Measurements from ENCODE around the gene CAPNS2. TPM values are rescaled to one million over a fixed set of nuclear protein-coding genes. Genes with fewer than 3 reads are reported as not detected.

Gene CAPNS2
- total RNA-seq, 4 donors from 2014 or later: 139 to 168 (median 163) TPM

- WGBS, 2 donors: 48 to 53% methylated on average over 1 of the region's 1 CpG
- H3K4me3 ChIP-seq (ENCODE audit: low read depth, poor library complexity, severe bottlenecking): no peak overlapping the region
- no peak for DNase-seq (ENCODE audit: low spot score in 2 of 2)
- TF ChIP-seq, protein P1, sequence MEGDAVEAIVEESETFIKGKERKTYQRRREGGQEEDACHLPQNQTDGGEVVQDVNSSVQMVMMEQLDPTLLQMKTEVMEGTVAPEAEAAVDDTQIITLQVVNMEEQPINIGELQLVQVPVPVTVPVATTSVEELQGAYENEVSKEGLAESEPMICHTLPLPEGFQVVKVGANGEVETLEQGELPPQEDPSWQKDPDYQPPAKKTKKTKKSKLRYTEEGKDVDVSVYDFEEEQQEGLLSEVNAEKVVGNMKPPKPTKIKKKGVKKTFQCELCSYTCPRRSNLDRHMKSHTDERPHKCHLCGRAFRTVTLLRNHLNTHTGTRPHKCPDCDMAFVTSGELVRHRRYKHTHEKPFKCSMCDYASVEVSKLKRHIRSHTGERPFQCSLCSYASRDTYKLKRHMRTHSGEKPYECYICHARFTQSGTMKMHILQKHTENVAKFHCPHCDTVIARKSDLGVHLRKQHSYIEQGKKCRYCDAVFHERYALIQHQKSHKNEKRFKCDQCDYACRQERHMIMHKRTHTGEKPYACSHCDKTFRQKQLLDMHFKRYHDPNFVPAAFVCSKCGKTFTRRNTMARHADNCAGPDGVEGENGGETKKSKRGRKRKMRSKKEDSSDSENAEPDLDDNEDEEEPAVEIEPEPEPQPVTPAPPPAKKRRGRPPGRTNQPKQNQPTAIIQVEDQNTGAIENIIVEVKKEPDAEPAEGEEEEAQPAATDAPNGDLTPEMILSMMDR (IDR thresholded peaks at IDR 0.05): no peak
- TF ChIP-seq POLR2A (IDR thresholded peaks at IDR 0.05): no peak
- intact Hi-C loops (cut with DNase I; ENCODE audit: low total_unique reads): no loop called here
These were observed 9.0 kb downstream of the CAPNS2 start for GRCh38 chr16:55575496-55575895.

DNA sequence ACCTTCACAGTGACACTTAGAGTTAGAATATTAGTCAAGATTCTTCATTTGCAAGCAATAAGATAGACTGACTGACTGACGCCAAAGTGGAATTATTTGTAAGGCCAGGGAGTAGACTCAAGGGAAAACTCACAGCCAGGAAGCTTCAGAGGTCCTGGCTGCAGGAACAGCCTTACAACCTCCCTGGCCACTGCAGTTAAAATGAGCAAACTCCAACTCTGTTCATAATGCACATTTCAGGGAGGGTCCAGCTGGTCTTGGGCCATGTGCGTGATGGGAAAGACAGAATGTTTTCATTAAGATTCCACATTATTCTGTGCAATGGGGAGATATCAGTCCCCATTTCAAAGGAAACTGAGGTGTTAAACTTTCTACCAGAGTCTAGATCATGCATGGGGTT lies 9.9 kb downstream of the CAPNS2 start:
- intact Hi-C loops (cut with DNase I; ENCODE audit: low total_unique reads): no loop called here
- H3K4me3 ChIP-seq (ENCODE audit: low read depth, poor library complexity, severe bottlenecking): no peak overlapping the region
- 76 to 81% methylated on average over 2 of the region's 2 CpGs for WGBS, 2 donors
- no peak for TF ChIP-seq POLR2A (IDR thresholded peaks at IDR 0.05)
- TF ChIP-seq, protein P1 (IDR thresholded peaks at IDR 0.05): no peak
- DNase-seq (ENCODE audit: low spot score in 2 of 2): no peak

GRCh38 chr16:55577887-55578286 lies 11.4 kb downstream of the CAPNS2 start:
- TF ChIP-seq, protein P1 (IDR thresholded peaks at IDR 0.05): no peak
- no peak for TF ChIP-seq POLR2A (IDR thresholded peaks at IDR 0.05)
- intact Hi-C loops (cut with DNase I; ENCODE audit: low total_unique reads): no loop called here
- DNase-seq (ENCODE audit: low spot score in 2 of 2): no peak
- no peak overlapping the region for H3K4me3 ChIP-seq (ENCODE audit: low read depth, poor library complexity, severe bottlenecking)
- WGBS, 2 donors: 77 to 82% methylated on average over 3 of the region's 3 CpGs

- no peak overlapping the region for H3K4me3 ChIP-seq (ENCODE audit: low read depth, poor library complexity, severe bottlenecking)
- intact Hi-C loops (cut with DNase I; ENCODE audit: low total_unique reads): no loop called here
- 83% methylated on average over 2 of the region's 2 CpGs for WGBS, 2 donors
- TF ChIP-seq POLR2A (IDR thresholded peaks at IDR 0.05): no peak
- TF ChIP-seq, protein P1 (IDR thresholded peaks at IDR 0.05): no peak
- DNase-seq (ENCODE audit: low spot score in 2 of 2): no peak
These were observed 19.1 kb downstream of the CAPNS2 start for GRCh38 chr16:55585631-55586030.

DNA sequence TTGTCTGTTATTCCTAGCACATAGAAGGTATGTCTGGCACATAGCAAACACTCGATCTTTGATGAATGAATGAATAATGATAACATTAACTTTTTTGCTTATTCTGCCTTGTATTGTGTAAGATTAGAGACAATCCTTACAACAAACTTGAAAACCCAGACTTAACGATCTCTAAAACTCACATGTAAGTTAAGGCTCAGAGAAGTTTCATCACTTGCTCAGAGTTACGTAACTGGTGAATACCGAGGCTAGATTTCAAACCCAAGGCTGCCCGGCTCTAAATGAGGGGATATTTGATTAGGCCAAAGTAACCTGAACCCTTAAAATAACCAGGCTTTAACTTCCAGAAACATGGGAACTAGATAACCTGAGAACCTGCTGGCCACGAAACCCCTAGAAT lies 22.3 kb downstream of the CAPNS2 start:
- 81 to 87% methylated on average over 6 of the region's 6 CpGs for WGBS, 2 donors
- no peak for DNase-seq (ENCODE audit: low spot score in 2 of 2)
- TF ChIP-seq, protein P1 (IDR thresholded peaks at IDR 0.05): no peak
- no peak for TF ChIP-seq POLR2A (IDR thresholded peaks at IDR 0.05)
- no peak overlapping the region for H3K4me3 ChIP-seq (ENCODE audit: low read depth, poor library complexity, severe bottlenecking)
- intact Hi-C loops (cut with DNase I; ENCODE audit: low total_unique reads): no loop called here

DNA sequence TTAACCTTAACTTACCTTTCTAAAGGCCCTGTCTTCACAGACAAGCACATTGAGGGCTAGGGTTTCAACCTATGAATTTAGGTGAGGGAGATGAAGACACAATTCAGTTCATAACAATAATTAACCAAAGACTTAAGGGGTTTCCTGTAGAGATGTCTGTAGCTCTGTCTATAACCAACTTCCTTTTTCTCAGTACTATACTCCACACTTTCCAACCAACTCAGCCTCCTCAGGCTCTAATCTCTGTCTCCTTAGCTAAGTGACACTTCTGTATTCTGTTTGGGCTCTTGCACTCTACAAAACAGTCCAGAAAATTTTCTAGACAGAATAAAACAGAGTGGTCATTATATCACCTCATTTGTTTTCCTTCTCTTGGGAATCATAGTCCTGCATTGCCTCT lies 25.8 kb downstream of the CAPNS2 start:
- TF ChIP-seq, protein P1 (IDR thresholded peaks at IDR 0.05): no peak
- no peak for TF ChIP-seq POLR2A (IDR thresholded peaks at IDR 0.05)
- DNase-seq (ENCODE audit: low spot score in 2 of 2): no peak
- intact Hi-C loops (cut with DNase I; ENCODE audit: low total_unique reads): no loop called here
- H3K4me3 ChIP-seq (ENCODE audit: low read depth, poor library complexity, severe bottlenecking): no peak overlapping the region
